ENCODE results near the gene UGT1A8. TPM values are rescaled to one million over a fixed set of nuclear protein-coding genes. Genes with fewer than 3 reads are reported as not detected.

Gene UGT1A8
- total and polyA plus RNA-seq, 11 donors, result not detected

- whole genome bisulfite sequencing, 4 donors, result 31 to 43% (median 35%) methylated on average over 4 of the region's 4 CpGs
- H3K4me3 ChIP-seq, result no peak overlapping the region
- H3K27me3 ChIP-seq, result peaks cover 0 to 21% (median 0%) of the 10 kb centered on the region in 9 donors
- no peak for TF ChIP-seq CTCF (IDR thresholded peaks at IDR 0.05)
- TF ChIP-seq POLR2A (IDR thresholded peaks at IDR 0.05), result no peak
- intact Hi-C loops (cut with DNase I), result no loop called here
- no peaks in the 10 kb centered on the region for H3K4me1 ChIP-seq
- no peak overlapping the region for H3K27ac ChIP-seq
- no peak for DNase-seq
- H3K9me3 ChIP-seq, result no peaks in the 10 kb centered on the region
- ATAC-seq, result no peak
- H3K36me3 ChIP-seq, result no peaks in the 10 kb centered on the region
Measured at GRCh38 chr2:233674995-233675394, 57.6 kb downstream of the UGT1A8 start.

- H3K36me3 ChIP-seq, result no peaks in the 10 kb centered on the region
- intact Hi-C loops (cut with DNase I), result no loop called here
- WGBS, 4 donors, result 80 to 90% (median 85%) methylated on average over 2 of the region's 2 CpGs
- H3K4me3 ChIP-seq, result no peak overlapping the region
- TF ChIP-seq CTCF (IDR thresholded peaks at IDR 0.05) (no peak), POLR2A (IDR thresholded peaks at IDR 0.05) (no peak)
- peaks cover 0 to 21% (median 0%) of the 10 kb centered on the region in 9 donors for H3K27me3 ChIP-seq
- DNase-seq (no peak), ATAC-seq (no peak)
- no peaks in the 10 kb centered on the region for H3K9me3 ChIP-seq
- H3K4me1 ChIP-seq, result no peaks in the 10 kb centered on the region
- H3K27ac ChIP-seq, result no peak overlapping the region
Measured at GRCh38 chr2:233676046-233676445, 58.6 kb downstream of the UGT1A8 start.

GRCh38 chr2:233679196-233679595, 61.8 kb downstream of the UGT1A8 start:
- H3K27me3 ChIP-seq, result peaks cover 0 to 21% (median 0%) of the 10 kb centered on the region in 9 donors
- no peaks in the 10 kb centered on the region for H3K9me3 ChIP-seq
- intact Hi-C loops (cut with DNase I), result no loop called here
- H3K36me3 ChIP-seq, result no peaks in the 10 kb centered on the region
- DNase-seq (no peak), ATAC-seq (no peak)
- WGBS, 4 donors, result 74 to 84% (median 78%) methylated on average over 4 of the region's 4 CpGs
- no peaks in the 10 kb centered on the region for H3K4me1 ChIP-seq
- TF ChIP-seq CTCF (IDR thresholded peaks at IDR 0.05), result no peak
- no peak for TF ChIP-seq POLR2A (IDR thresholded peaks at IDR 0.05)
- H3K4me3 ChIP-seq, result no peak overlapping the region
- no peak overlapping the region for H3K27ac ChIP-seq

GRCh38 chr2:233680361-233681045, 63.1 kb downstream of the UGT1A8 start:
- H3K27ac ChIP-seq, result no peak overlapping the region
- peaks cover 0 to 21% (median 0%) of the 10 kb centered on the region in 9 donors for H3K27me3 ChIP-seq
- DNase-seq, result no peak
- ATAC-seq, result no peak
- no peaks in the 10 kb centered on the region for H3K9me3 ChIP-seq
- TF ChIP-seq CTCF (IDR thresholded peaks at IDR 0.05), result no peak
- no peak for TF ChIP-seq POLR2A (IDR thresholded peaks at IDR 0.05)
- intact Hi-C loops (cut with DNase I), result no loop called here
- no peaks in the 10 kb centered on the region for H3K36me3 ChIP-seq
- H3K4me1 ChIP-seq, result no peaks in the 10 kb centered on the region
- WGBS, 4 donors, result 77 to 93% (median 78%) methylated on average over 4 of the region's 4 CpGs
- no peak overlapping the region for H3K4me3 ChIP-seq

Data from heart left ventricle (tissue), 16 donors.